ENCODE measurements around the gene ZNF865. TPM values are rescaled to one million over a fixed set of nuclear protein-coding genes. Genes with fewer than 3 reads are reported as not detected.

The ZNF865 gene
- polyA plus RNA-seq, 1 donor from 2014 or later: 1.7 TPM

DNA sequence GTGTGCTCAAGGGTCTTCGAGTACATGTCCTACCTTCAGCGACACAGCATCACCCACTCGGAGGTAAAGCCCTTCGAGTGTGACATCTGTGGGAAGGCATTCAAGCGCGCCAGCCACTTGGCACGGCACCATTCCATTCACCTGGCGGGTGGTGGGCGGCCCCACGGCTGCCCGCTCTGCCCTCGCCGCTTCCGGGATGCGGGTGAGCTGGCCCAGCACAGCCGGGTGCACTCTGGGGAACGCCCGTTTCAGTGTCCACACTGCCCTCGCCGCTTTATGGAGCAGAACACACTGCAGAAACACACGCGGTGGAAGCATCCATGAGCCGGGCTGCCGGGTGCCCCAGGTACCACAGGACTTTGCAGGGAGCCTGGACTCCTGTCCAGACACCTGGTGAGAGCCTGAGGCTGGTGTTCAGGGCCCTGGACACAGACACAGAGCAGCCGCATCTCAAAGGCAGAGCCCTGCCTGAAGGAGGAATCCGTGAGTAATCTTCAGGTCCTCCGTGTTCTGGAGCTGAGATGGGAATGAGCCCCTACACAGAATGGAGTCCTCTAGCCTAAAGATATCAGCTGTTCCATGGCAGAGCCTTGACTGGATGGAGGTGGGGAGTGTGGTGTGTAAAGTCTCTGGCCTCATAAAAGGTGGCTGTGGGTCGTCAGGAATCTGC, 39.5 kb downstream of the ZNF865 start:
- no peaks in the 10 kb centered on the region for H3K36me3 ChIP-seq (ENCODE audit: insufficient read depth, low read length)
- peak overlapping the region; percentile 78 for H3K4me3 ChIP-seq (ENCODE audit: low read length)
- no peak overlapping the region for H3K4me2 ChIP-seq (ENCODE audit: low read length)
- no peak overlapping the region for H3K27ac ChIP-seq (ENCODE audit: low read length)
- TF ChIP-seq EP300 (conservative IDR thresholded peaks at IDR 0.05; ENCODE audit: poor library complexity, severe bottlenecking) (no peak), RAD21 (conservative IDR thresholded peaks at IDR 0.05) (no peak), MXI1 (conservative IDR thresholded peaks at IDR 0.05; ENCODE audit: poor library complexity, severe bottlenecking) (no peak), SMC3 (conservative IDR thresholded peaks at IDR 0.05; ENCODE audit: poor library complexity) (no peak), TAF1 (IDR thresholded peaks at IDR 0.05; ENCODE audit: low read depth) (no peak)
- TF ChIP-seq, protein P1, sequence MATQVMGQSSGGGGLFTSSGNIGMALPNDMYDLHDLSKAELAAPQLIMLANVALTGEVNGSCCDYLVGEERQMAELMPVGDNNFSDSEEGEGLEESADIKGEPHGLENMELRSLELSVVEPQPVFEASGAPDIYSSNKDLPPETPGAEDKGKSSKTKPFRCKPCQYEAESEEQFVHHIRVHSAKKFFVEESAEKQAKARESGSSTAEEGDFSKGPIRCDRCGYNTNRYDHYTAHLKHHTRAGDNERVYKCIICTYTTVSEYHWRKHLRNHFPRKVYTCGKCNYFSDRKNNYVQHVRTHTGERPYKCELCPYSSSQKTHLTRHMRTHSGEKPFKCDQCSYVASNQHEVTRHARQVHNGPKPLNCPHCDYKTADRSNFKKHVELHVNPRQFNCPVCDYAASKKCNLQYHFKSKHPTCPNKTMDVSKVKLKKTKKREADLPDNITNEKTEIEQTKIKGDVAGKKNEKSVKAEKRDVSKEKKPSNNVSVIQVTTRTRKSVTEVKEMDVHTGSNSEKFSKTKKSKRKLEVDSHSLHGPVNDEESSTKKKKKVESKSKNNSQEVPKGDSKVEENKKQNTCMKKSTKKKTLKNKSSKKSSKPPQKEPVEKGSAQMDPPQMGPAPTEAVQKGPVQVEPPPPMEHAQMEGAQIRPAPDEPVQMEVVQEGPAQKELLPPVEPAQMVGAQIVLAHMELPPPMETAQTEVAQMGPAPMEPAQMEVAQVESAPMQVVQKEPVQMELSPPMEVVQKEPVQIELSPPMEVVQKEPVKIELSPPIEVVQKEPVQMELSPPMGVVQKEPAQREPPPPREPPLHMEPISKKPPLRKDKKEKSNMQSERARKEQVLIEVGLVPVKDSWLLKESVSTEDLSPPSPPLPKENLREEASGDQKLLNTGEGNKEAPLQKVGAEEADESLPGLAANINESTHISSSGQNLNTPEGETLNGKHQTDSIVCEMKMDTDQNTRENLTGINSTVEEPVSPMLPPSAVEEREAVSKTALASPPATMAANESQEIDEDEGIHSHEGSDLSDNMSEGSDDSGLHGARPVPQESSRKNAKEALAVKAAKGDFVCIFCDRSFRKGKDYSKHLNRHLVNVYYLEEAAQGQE (IDR thresholded peaks at IDR 0.05; ENCODE audit: borderline replicate concordance): no peak
- TF ChIP-seq, protein P2, sequence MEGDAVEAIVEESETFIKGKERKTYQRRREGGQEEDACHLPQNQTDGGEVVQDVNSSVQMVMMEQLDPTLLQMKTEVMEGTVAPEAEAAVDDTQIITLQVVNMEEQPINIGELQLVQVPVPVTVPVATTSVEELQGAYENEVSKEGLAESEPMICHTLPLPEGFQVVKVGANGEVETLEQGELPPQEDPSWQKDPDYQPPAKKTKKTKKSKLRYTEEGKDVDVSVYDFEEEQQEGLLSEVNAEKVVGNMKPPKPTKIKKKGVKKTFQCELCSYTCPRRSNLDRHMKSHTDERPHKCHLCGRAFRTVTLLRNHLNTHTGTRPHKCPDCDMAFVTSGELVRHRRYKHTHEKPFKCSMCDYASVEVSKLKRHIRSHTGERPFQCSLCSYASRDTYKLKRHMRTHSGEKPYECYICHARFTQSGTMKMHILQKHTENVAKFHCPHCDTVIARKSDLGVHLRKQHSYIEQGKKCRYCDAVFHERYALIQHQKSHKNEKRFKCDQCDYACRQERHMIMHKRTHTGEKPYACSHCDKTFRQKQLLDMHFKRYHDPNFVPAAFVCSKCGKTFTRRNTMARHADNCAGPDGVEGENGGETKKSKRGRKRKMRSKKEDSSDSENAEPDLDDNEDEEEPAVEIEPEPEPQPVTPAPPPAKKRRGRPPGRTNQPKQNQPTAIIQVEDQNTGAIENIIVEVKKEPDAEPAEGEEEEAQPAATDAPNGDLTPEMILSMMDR (IDR thresholded peaks at IDR 0.05; ENCODE audit: poor library complexity, severe bottlenecking): no peak
- no peaks in the 10 kb centered on the region for H3K27me3 ChIP-seq (ENCODE audit: insufficient read depth, low read depth, low read length)
- no peak overlapping the region for H3K9ac ChIP-seq (ENCODE audit: low read length)
- H3K9me2 ChIP-seq (ENCODE audit: insufficient read depth, low read length): no peaks in the 10 kb centered on the region
- H3K79me2 ChIP-seq (replicated peaks; ENCODE audit: insufficient read depth, low read length): peaks cover 28% of the 10 kb centered on the region
- H3K9me3 ChIP-seq (ENCODE audit: low read length): no peaks in the 10 kb centered on the region
- no peaks in the 10 kb centered on the region for H3F3A ChIP-seq (ENCODE audit: insufficient read depth, low read length, poor library complexity, severe bottlenecking)
- H2AFZ ChIP-seq (ENCODE audit: low read depth, low read length): no peak overlapping the region
- no peaks in the 10 kb centered on the region for H4K20me1 ChIP-seq (ENCODE audit: insufficient read depth)

DNA sequence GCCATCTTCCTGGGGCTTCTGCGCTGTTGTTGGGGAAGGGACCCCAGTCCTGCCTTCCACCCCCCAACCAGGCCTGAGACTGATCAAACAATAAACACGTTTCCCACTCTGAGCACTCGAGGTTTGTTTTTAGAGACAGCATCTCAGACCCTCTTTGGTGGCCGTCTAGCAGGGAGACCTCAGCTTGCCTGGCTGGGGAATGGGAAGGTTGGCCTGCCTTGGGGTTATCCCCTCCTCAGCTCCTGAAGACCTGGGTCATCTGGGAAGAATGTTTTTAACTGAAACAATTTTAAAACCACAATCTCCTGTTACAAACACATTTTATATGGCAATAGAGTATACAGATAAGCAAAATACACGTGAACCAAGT, 40.0 kb downstream of the ZNF865 start:
- H4K20me1 ChIP-seq (ENCODE audit: insufficient read depth): no peaks in the 10 kb centered on the region
- H3K27me3 ChIP-seq (ENCODE audit: insufficient read depth, low read depth, low read length): no peaks in the 10 kb centered on the region
- H3K9me3 ChIP-seq (ENCODE audit: low read length): no peaks in the 10 kb centered on the region
- TF ChIP-seq EP300 (conservative IDR thresholded peaks at IDR 0.05; ENCODE audit: poor library complexity, severe bottlenecking) (no peak), TAF1 (IDR thresholded peaks at IDR 0.05; ENCODE audit: low read depth) (no peak), RAD21 (conservative IDR thresholded peaks at IDR 0.05) (no peak), MXI1 (conservative IDR thresholded peaks at IDR 0.05; ENCODE audit: poor library complexity, severe bottlenecking) (no peak), SMC3 (conservative IDR thresholded peaks at IDR 0.05; ENCODE audit: poor library complexity) (no peak), POLR2AphosphoS5 (IDR thresholded peaks at IDR 0.05) (no peak), EZH2 (IDR thresholded peaks at IDR 0.05; ENCODE audit: borderline replicate concordance, insufficient read depth, low read length, poor library complexity, severe bottlenecking) (no peak)
- TF ChIP-seq, protein P1 (IDR thresholded peaks at IDR 0.05; ENCODE audit: borderline replicate concordance): no peak
- TF ChIP-seq, protein P2 (IDR thresholded peaks at IDR 0.05; ENCODE audit: poor library complexity, severe bottlenecking): no peak
- no peak overlapping the region for H3K9ac ChIP-seq (ENCODE audit: low read length)
- H3K4me3 ChIP-seq (ENCODE audit: low read length): no peak overlapping the region
- H3F3A ChIP-seq (ENCODE audit: insufficient read depth, low read length, poor library complexity, severe bottlenecking): no peaks in the 10 kb centered on the region
- no peak overlapping the region for H3K27ac ChIP-seq (ENCODE audit: low read length)
- no peaks in the 10 kb centered on the region for H3K9me2 ChIP-seq (ENCODE audit: insufficient read depth, low read length)
- H3K79me2 ChIP-seq (replicated peaks; ENCODE audit: insufficient read depth, low read length): peaks cover 28% of the 10 kb centered on the region
- no peak overlapping the region for H3K4me2 ChIP-seq (ENCODE audit: low read length)
- H3K36me3 ChIP-seq (ENCODE audit: insufficient read depth, low read length): no peaks in the 10 kb centered on the region
- H2AFZ ChIP-seq (ENCODE audit: low read depth, low read length): no peak overlapping the region
